UCSD-AML1 (cell line): ENCODE results near the gene ZNF148.

Experiments used
- DNase-seq: peaks from one replicate; lab custom pipeline; 2025; ENCODE audit not compliant: unreplicated experiment; lab: John Stamatoyannopoulos, UW

ZNF148 gene

GRCh38 chr3:125229707-125230106 is 145.4 kb downstream of the ZNF148 start:
- no peak for DNase-seq

GRCh38 chr3:125229168-125229567 is 146.0 kb downstream of the ZNF148 start:
- no peak for DNase-seq

- no peak for DNase-seq
Measured at GRCh38 chr3:125221831-125222230, 153.3 kb downstream of the ZNF148 start.

- peak; percentile 28 for DNase-seq
Measured at GRCh38 chr3:125220727-125221429, 154.2 kb downstream of the ZNF148 start.

GRCh38 chr3:125220183-125220582 is 154.9 kb downstream of the ZNF148 start:
- no peak for DNase-seq

- DNase-seq: no peak
Measured at GRCh38 chr3:125219261-125219701, 155.8 kb downstream of the ZNF148 start.

GRCh38 chr3:125214738-125215137 is 160.4 kb downstream of the ZNF148 start:
- no peak for DNase-seq

GRCh38 chr3:125213946-125214542 is 161.1 kb downstream of the ZNF148 start:
- no peak for DNase-seq

GRCh38 chr3:125213364-125213755 is 161.8 kb downstream of the ZNF148 start:
- no peak for DNase-seq

- no peak for DNase-seq
Measured at GRCh38 chr3:125212509-125213363, 162.4 kb downstream of the ZNF148 start, which contains the start of gene SLC12A8. Gene SLC12A8 (minus strand): TSS chr3:125212748. CDS start chr3:125211349, 1,399 bp downstream.

- DNase-seq: no peak
Measured at GRCh38 chr3:125212091-125212508, 163.0 kb downstream of the ZNF148 start.

- no peak for DNase-seq
Measured at GRCh38 chr3:125211523-125212090, 163.5 kb downstream of the ZNF148 start.

GRCh38 chr3:125207949-125208568 is 167.1 kb downstream of the ZNF148 start:
- no peak for DNase-seq

- no peak for DNase-seq
Measured at GRCh38 chr3:125207507-125207906, 167.6 kb downstream of the ZNF148 start.

- no peak for DNase-seq
Measured at GRCh38 chr3:125206934-125207333, 168.2 kb downstream of the ZNF148 start.

- DNase-seq: no peak
Measured at GRCh38 chr3:125203731-125204130, 171.4 kb downstream of the ZNF148 start.

- DNase-seq: no peak
Measured at GRCh38 chr3:125202197-125202596, 172.9 kb downstream of the ZNF148 start.

GRCh38 chr3:125200731-125201139 is 174.4 kb downstream of the ZNF148 start:
- no peak for DNase-seq

- no peak for DNase-seq
Measured at GRCh38 chr3:125194849-125195601, 180.1 kb downstream of the ZNF148 start.
